GM12878 (cell line): ENCODE data around the gene LCP1. TPM values are rescaled to one million over a fixed set of nuclear protein-coding genes. Genes with fewer than 3 reads are reported as not detected.
A peak's percentile ranks its signal among the peaks of the same experiment; 100 is the strongest.

Experiments used
- ATF7 ChIP-seq: fragments of 450-650 bp; IDR thresholded peaks from 2 replicates; pipeline ENCODE4 v1.6.1; 2016; ENCODE audit warnings: low read depth, mild to moderate bottlenecking
- CEBPZ ChIP-seq: fragments of 150-350 bp; IDR thresholded peaks from 2 replicates; pipeline ENCODE4 v1.6.1; 2016; ENCODE audit warnings: low read depth, low read length
- CHD1 ChIP-seq: IDR thresholded peaks from 2 replicates; pipeline ENCODE4 v1.6.1; 2012; ENCODE audit warnings: low read depth, low read length, improper control_type of control experiment
- CREM ChIP-seq: IDR thresholded peaks from 2 replicates; pipeline ENCODE4 v1.6.1; 2014; ENCODE audit warnings: antibody characterized with exemption, low read depth
- EED ChIP-seq: sonication (generic); IDR thresholded peaks from 2 replicates; pipeline ENCODE4 v1.6.1; 2016; ENCODE audit warnings: antibody characterized with exemption, low read depth
- GABPA ChIP-seq: IDR thresholded peaks from 2 replicates; pipeline ENCODE4 v1.6.1; 2014; ENCODE audit warnings: antibody characterized with exemption, low read depth, mild to moderate bottlenecking, inconsistent platforms
- GATAD2B ChIP-seq: fragments of 450-650 bp; conservative IDR thresholded peaks from 2 replicates; pipeline ENCODE4 v1.6.1; 2017; ENCODE audit warnings: low read depth, mild to moderate bottlenecking, moderate library complexity
- MEF2A ChIP-seq: IDR thresholded peaks from 2 replicates; pipeline ENCODE4 v1.6.1; 2011; ENCODE audit warnings: low read depth, mild to moderate bottlenecking, low read length, moderate library complexity; ENCODE audit not compliant: insufficient read depth
- MTA2 ChIP-seq: fragments of 450-650 bp; IDR thresholded peaks from 2 replicates; pipeline ENCODE4 v1.6.1; 2016; ENCODE audit warnings: low read depth, mild to moderate bottlenecking, moderate library complexity
- PAX5 ChIP-seq: IDR thresholded peaks from 2 replicates; pipeline ENCODE4 v1.6.1; 2011; ENCODE audit warnings: low read depth, low read length, borderline replicate concordance
- POLR2AphosphoS5 ChIP-seq: IDR thresholded peaks from 2 replicates; pipeline ENCODE4 v1.6.1; 2011; ENCODE audit warnings: mild to moderate bottlenecking, low read length, inconsistent platforms
- POU2F2 ChIP-seq: IDR thresholded peaks from 3 replicates; pipeline ENCODE4 v1.6.1; 2011; ENCODE audit warnings: low read depth, mild to moderate bottlenecking, low read length, borderline replicate concordance
- RBBP5 ChIP-seq: fragments of 200-600 bp; sonication (generic); conservative IDR thresholded peaks from 2 replicates; pipeline ENCODE4 v1.6.1; 2016
- RELB ChIP-seq: fragments of 450-650 bp; IDR thresholded peaks from 2 replicates; pipeline ENCODE4 v1.6.1; 2017; ENCODE audit warnings: low read depth, mild to moderate bottlenecking, moderate library complexity
- REST ChIP-seq: IDR thresholded peaks from 2 replicates; pipeline ENCODE4 v1.6.1; 2012; ENCODE audit warnings: mild to moderate bottlenecking, low read depth, low read length
- RUNX3 ChIP-seq: IDR thresholded peaks from 2 replicates; pipeline ENCODE4 v1.6.1; 2012; ENCODE audit warnings: low read length, inconsistent platforms
- SIX5 ChIP-seq: IDR thresholded peaks from 2 replicates; pipeline ENCODE4 v1.6.1; 2011; ENCODE audit warnings: mild to moderate bottlenecking, low read depth, low read length, moderate library complexity; ENCODE audit not compliant: severe bottlenecking
- SPI1 ChIP-seq: IDR thresholded peaks from 2 replicates; pipeline ENCODE4 v1.6.1; 2011; ENCODE audit warnings: low read depth, mild to moderate bottlenecking, low read length, moderate library complexity, borderline replicate concordance; ENCODE audit not compliant: insufficient read depth
- WRNIP1 ChIP-seq: IDR thresholded peaks from 2 replicates; pipeline ENCODE4 v1.6.1; 2011; ENCODE audit warnings: low read depth, low read length, improper control_type of control experiment, borderline replicate concordance
- ZBTB4 ChIP-seq: fragments of 450-650 bp; formaldehyde crosslinking; IDR thresholded peaks from 2 replicates; pipeline ENCODE4 v1.4.0; 2022; ENCODE audit warnings: mild to moderate bottlenecking, moderate library complexity
- polyA plus RNA-seq, 11 experiments: library from polyadenylated mRNA; depleted of rRNA in 4 of 11; unstranded in 6 of 11; stranded (reverse) in 5 of 11; fragments of >200 nt; fragmentation: Nextera tagmentation in 4 of 11; fragmentation: Illumina TruSeq in 1 of 11; extraction: Ambion mirVana in 4 of 11; extraction: Trizol in 1 of 11; gene quantifications; 1 replicate in 1 of 11; 2 replicates in 10 of 11; pipeline versions ENCODE4 v1.2.1 to v1.2.3, GENCODE V29; 2011 to 2016; ENCODE audit warnings: inconsistent platforms in 2 of 11, missing spikeins in 2 of 11, low read depth in 1 of 11
- total RNA-seq, 4 experiments: library from RNA; depleted of rRNA in 3 of 4; stranded (reverse); fragments of >200 nt in 3 of 4; fragmentation: Illumina TruSeq in 1 of 4; extraction: Trizol in 1 of 4; gene quantifications; 2 replicates each; pipeline versions ENCODE4 v1.2.1 to v1.2.3, GENCODE V29; 2013 to 2021

The LCP1 gene
- total and polyA plus RNA-seq, 10 of the 15 experiments (the other 5 are each of a cell fraction or from before 2014, with no cell fraction given) = 775 to 2,201 (median 1,556) TPM

GRCh38 chr13:46173656-46174055 is 8.3 kb downstream of the LCP1 start (continued):
- peak; percentile 79 for TF ChIP-seq RUNX3
- TF ChIP-seq RBBP5 = no peak
- TF ChIP-seq CEBPZ = no peak
- TF ChIP-seq REST = 0 out of 2 replicates have a peak, but pooled peaks have one; percentile 18
- TF ChIP-seq PAX5 = no peak
- peak; percentile 35; the same call in 1 of the 2 replicates for TF ChIP-seq ATF7
- 0 out of 2 replicates have a peak, but pooled peaks have one; percentile 33 for TF ChIP-seq MTA2
- TF ChIP-seq RELB = peak; percentile 90
- TF ChIP-seq CHD1 = no peak
- 0 out of 2 replicates have a peak, but pooled peaks have one; percentile 84 for TF ChIP-seq WRNIP1
- no peak for TF ChIP-seq MEF2A
- no peak for TF ChIP-seq SIX5
- TF ChIP-seq GABPA = no peak
- peak; percentile 54; the same call in 1 of the 2 replicates for TF ChIP-seq SPI1
- peak; percentile 68 for TF ChIP-seq EED
- 0 out of 2 replicates have a peak, but pooled peaks have one; percentile 39 for TF ChIP-seq GATAD2B
- peak; percentile 51; the same call in 1 of the 2 replicates for TF ChIP-seq CREM
- TF ChIP-seq ZBTB4 = no peak
- 0 out of 3 replicates have a peak, but pooled peaks have one; percentile 34 for TF ChIP-seq POU2F2
- peak; percentile 58; the same call in 1 of the 2 replicates for TF ChIP-seq POLR2AphosphoS5
